Spleen (tissue), 11 donors: ENCODE results near the gene CCM2L. TPM values are rescaled to one million over a fixed set of nuclear protein-coding genes. Genes with fewer than 3 reads are reported as not detected.

Experiments
- DNase-seq: peaks from one replicate; pipeline ENCODE4 v3.0.0-alpha.2; 2020
- H3K27ac ChIP-seq, 8 donors: fragments of 200-600 bp; sonication (generic) in 7 of 8; 1 replicate in 4 of 8; 2 replicates in 4 of 8; pipeline versions ENCODE4 v1.5.0 to v1.8.0; 2016 to 2021; ENCODE audit warnings: inconsistent platforms in 4 of 8, mild to moderate bottlenecking in 4 of 8, moderate library complexity in 1 of 8
- H3K27me3 ChIP-seq, 7 donors: fragments of 200-600 bp; sonication (generic) in 6 of 7; replicated peaks in 1 of 7; 1 replicate in 4 of 7; 2 replicates in 3 of 7; pipeline versions ENCODE4 v1.5.0 to v1.8.0; 2016 to 2021; ENCODE audit warnings: inconsistent platforms in 3 of 7, mild to moderate bottlenecking in 1 of 7
- H3K36me3 ChIP-seq, 6 donors: fragments of 200-600 bp; sonication (generic) in 5 of 6; 1 replicate in 4 of 6; 2 replicates in 2 of 6; pipeline versions ENCODE4 v1.5.0 to v1.8.0; 2016 to 2021; ENCODE audit warnings: inconsistent platforms in 2 of 6
- H3K4me1 ChIP-seq, 6 donors: fragments of 200-600 bp; sonication (generic) in 5 of 6; 1 replicate in 3 of 6; 2 replicates in 3 of 6; pipeline versions ENCODE4 v1.5.0 to v1.8.0; 2016 to 2021; ENCODE audit warnings: inconsistent platforms in 3 of 6
- H3K4me3 ChIP-seq, 8 donors: fragments of 200-600 bp; sonication (generic) in 7 of 8; 1 replicate in 4 of 8; 2 replicates in 4 of 8; pipeline versions ENCODE4 v1.5.0 to v1.8.0; 2016 to 2021; ENCODE audit warnings: inconsistent platforms in 4 of 8, mild to moderate bottlenecking in 4 of 8, moderate library complexity in 2 of 8
- H3K9me3 ChIP-seq, 8 donors: fragments of 200-600 bp; sonication (generic) in 7 of 8; 1 replicate in 4 of 8; 2 replicates in 4 of 8; pipeline versions ENCODE4 v1.5.0 to v1.8.0; 2016 to 2021; ENCODE audit warnings: inconsistent platforms in 4 of 8
- POLR2A ChIP-seq, 3 donors: fragments of 450-650 bp; IDR thresholded peaks; one replicate each; pipeline ENCODE4 v1.5.1; 2017; ENCODE audit warnings: antibody characterized with exemption in 3 of 3, mild to moderate bottlenecking in 1 of 3
- POLR2AphosphoS5 ChIP-seq, 3 donors: sonication (generic); formaldehyde crosslinking; IDR thresholded peaks; one replicate each; pipeline ENCODE4 v1.5.1; 2017; ENCODE audit warnings: antibody characterized with exemption in 3 of 3
- WGBS, 5 donors: extraction: QIAGEN DNeasy Blood & Tissue Kit in 3 of 5; methylation state at CpG; one replicate each; pipeline versions ENCODE4 v1.1.5 to v1.1.7; 2013 to 2018; 5-methylcytosine and 5-hydroxymethylcytosine counted together
- intact Hi-C: fragments of 100-400 bp; cut with DNase I; formaldehyde crosslinking; loops from one replicate; pipeline ENCODE4 v1.15.0; 2023; ENCODE audit warnings: low total_unique reads
- polyA plus RNA-seq, 3 donors: library from polyadenylated mRNA; stranded (reverse); fragments of 200-250 nt; gene quantifications; one replicate each; pipeline ENCODE4 v1.2.1, GENCODE V29; 2013
- total RNA-seq, 7 donors: library from RNA; depleted of rRNA in 3 of 7; stranded (reverse); fragments of >200 nt in 3 of 7; fragmentation: NEBNext Ultra II Directional in 4 of 7; extraction: Animal tissue kit (Norgen Biotek cat#: 25700) in 4 of 7; gene quantifications; one replicate each; pipeline versions ENCODE4 v1.1.0 to v1.2.1, GENCODE V29; 2016 to 2021
- TF ChIP-seq, protein P1 (sequence below), 11 experiments: fragments of 200-600 bp in 7 of 11; fragments of 450-650 bp in 4 of 11; sonication (generic) in 4 of 11; IDR thresholded peaks in 8 of 11; conservative IDR thresholded peaks in 3 of 11; 1 replicate in 7 of 11; 2 replicates in 4 of 11; pipeline versions ENCODE4 v1.4.0 to v1.8.0; 2016 to 2021; ENCODE audit warnings: antibody characterized with exemption in 11 of 11, inconsistent platforms in 4 of 11, mild to moderate bottlenecking in 1 of 11
- donor health status: healthy with polysubstance abuse.
- donor health status: DM: no; HTN: no; CAD: no; lungs with moderate emphysema.
- donor health status: DM: no; HTN: no; CAD: no.
- donor health status: Bipolar disorder and iron deficiency.
- donor health status: healthy.
- donor health status: DM: no; HTN: no; CAD: no.
- donor health status: DM: yes; HTN: yes; CAD: no.

CCM2L gene
- total and polyA plus RNA-seq, 10 donors, result 27.6 to 186 (median 135) TPM

DNA sequence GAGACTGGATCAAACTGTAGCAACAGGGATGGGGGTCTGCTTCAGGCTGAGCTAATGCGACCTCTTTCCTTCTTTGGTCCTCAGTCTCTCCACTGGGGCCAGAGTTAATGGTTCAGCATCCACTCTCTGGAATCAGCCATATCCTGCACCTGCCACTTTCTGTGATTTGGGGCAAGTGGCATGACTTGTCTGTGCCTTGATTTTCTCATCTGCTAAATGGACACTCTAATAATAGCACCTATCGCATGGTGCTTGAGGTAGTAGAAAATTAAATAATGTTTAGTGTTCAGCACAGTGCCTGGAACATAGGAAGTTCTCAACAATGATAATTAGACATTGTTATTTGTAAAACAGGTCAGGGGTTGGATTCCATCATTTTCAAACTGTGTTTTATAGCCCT is 35.9 kb upstream of the CCM2L start:
- 85 to 96% (median 95%) methylated on average over 2 of the region's 2 CpGs for WGBS, 5 donors
- Histone ChIP-seq H3K4me3 (no peak overlapping the region), H3K9me3 (no peaks in the 10 kb centered on the region), H3K36me3 (no peaks in the 10 kb centered on the region), H3K27me3 (peaks cover 0 to 50% (median 0%) of the 10 kb centered on the region in 7 donors), H3K27ac (no peak overlapping the region), H3K4me1 (no peaks in the 10 kb centered on the region)
- no peak for DNase-seq
- intact Hi-C loops, result no loop called here
- TF ChIP-seq POLR2AphosphoS5 (IDR thresholded peaks at IDR 0.05) (no peak), POLR2A (IDR thresholded peaks at IDR 0.05) (no peak)
- TF ChIP-seq, protein P1, sequence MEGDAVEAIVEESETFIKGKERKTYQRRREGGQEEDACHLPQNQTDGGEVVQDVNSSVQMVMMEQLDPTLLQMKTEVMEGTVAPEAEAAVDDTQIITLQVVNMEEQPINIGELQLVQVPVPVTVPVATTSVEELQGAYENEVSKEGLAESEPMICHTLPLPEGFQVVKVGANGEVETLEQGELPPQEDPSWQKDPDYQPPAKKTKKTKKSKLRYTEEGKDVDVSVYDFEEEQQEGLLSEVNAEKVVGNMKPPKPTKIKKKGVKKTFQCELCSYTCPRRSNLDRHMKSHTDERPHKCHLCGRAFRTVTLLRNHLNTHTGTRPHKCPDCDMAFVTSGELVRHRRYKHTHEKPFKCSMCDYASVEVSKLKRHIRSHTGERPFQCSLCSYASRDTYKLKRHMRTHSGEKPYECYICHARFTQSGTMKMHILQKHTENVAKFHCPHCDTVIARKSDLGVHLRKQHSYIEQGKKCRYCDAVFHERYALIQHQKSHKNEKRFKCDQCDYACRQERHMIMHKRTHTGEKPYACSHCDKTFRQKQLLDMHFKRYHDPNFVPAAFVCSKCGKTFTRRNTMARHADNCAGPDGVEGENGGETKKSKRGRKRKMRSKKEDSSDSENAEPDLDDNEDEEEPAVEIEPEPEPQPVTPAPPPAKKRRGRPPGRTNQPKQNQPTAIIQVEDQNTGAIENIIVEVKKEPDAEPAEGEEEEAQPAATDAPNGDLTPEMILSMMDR (IDR thresholded peaks at IDR 0.05 in 8 of 11, conservative IDR thresholded peaks at IDR 0.05 in 3 of 11), result no peak

GRCh38 chr20:31974951-31975487 is 35.2 kb upstream of the CCM2L start:
- intact Hi-C loops, result no loop called here
- no peak for DNase-seq
- 41 to 65% (median 46%) methylated on average over 7 to 10 of the region's 10 CpGs for WGBS, 5 donors

GRCh38 chr20:31975874-31976273 is 34.4 kb upstream of the CCM2L start:
- H3K9me3 ChIP-seq, result no peaks in the 10 kb centered on the region

More at GRCh38 chr20:31974951-31975487, 35.2 kb upstream of the CCM2L start:
- no peak for TF ChIP-seq POLR2AphosphoS5 (IDR thresholded peaks at IDR 0.05)
- TF ChIP-seq POLR2A (IDR thresholded peaks at IDR 0.05), result no peak
- TF ChIP-seq, protein P1 (IDR thresholded peaks at IDR 0.05 in 8 of 11, conservative IDR thresholded peaks at IDR 0.05 in 3 of 11), result no peak
- no peaks in the 10 kb centered on the region for H3K9me3 ChIP-seq
- peaks cover 0 to 43% (median 0%) of the 10 kb centered on the region in 7 donors for H3K27me3 ChIP-seq
- no peaks in the 10 kb centered on the region for H3K4me1 ChIP-seq
- no peaks in the 10 kb centered on the region for H3K36me3 ChIP-seq
- no peak overlapping the region for H3K4me3 ChIP-seq
- no peak overlapping the region for H3K27ac ChIP-seq

GRCh38 chr20:31977080-31977479 is 33.2 kb upstream of the CCM2L start:
- intact Hi-C loops, result no loop called here
- 77 to 95% (median 82%) methylated on average over 4 of the region's 4 CpGs for WGBS, 5 donors
- TF ChIP-seq, protein P1 (IDR thresholded peaks at IDR 0.05 in 8 of 11, conservative IDR thresholded peaks at IDR 0.05 in 3 of 11), result no peak
- TF ChIP-seq POLR2A (IDR thresholded peaks at IDR 0.05) (no peak), POLR2AphosphoS5 (IDR thresholded peaks at IDR 0.05) (no peak)

More at GRCh38 chr20:31975874-31976273, 34.4 kb upstream of the CCM2L start:
- 88 to 95% (median 93%) methylated on average over 2 of the region's 2 CpGs for WGBS, 5 donors
- TF ChIP-seq, protein P1 (IDR thresholded peaks at IDR 0.05 in 8 of 11, conservative IDR thresholded peaks at IDR 0.05 in 3 of 11), result no peak
- TF ChIP-seq POLR2AphosphoS5 (IDR thresholded peaks at IDR 0.05) (no peak), POLR2A (IDR thresholded peaks at IDR 0.05) (no peak)
- Histone ChIP-seq H3K4me3 (no peak overlapping the region), H3K4me1 (no peaks in the 10 kb centered on the region), H3K27me3 (peaks cover 0 to 42% (median 0%) of the 10 kb centered on the region in 7 donors), H3K27ac (no peak overlapping the region), H3K36me3 (no peaks in the 10 kb centered on the region)
- intact Hi-C loops, result no loop called here
- no peak for DNase-seq

More at GRCh38 chr20:31977080-31977479, 33.2 kb upstream of the CCM2L start:
- Histone ChIP-seq H3K27me3 (peaks cover 0 to 35% (median 0%) of the 10 kb centered on the region in 7 donors), H3K27ac (no peak overlapping the region), H3K36me3 (no peaks in the 10 kb centered on the region), H3K4me1 (no peaks in the 10 kb centered on the region), H3K4me3 (no peak overlapping the region), H3K9me3 (no peaks in the 10 kb centered on the region)
- no peak for DNase-seq
